Measurements from ENCODE around the gene FCRL6.

The FCRL6 gene

GRCh38 chr1:159802111-159802510 is at the start of gene FCRL6:
TSS of gene FCRL6 (plus strand) at chr1:159802360. CDS start at chr1:159802425, 65 bp downstream.
- DNase-seq = no peak

- no peak for DNase-seq
Measured at GRCh38 chr1:159753386-159753785, 48.8 kb upstream of the FCRL6 start.

GRCh38 chr1:159755451-159756007 is 46.6 kb upstream of the FCRL6 start:
- DNase-seq = no peak

- DNase-seq = peak; percentile 67
Measured at GRCh38 chr1:159756397-159756796, 45.8 kb upstream of the FCRL6 start.

- DNase-seq = no peak
Measured at GRCh38 chr1:159763686-159764085, 38.5 kb upstream of the FCRL6 start.

- no peak for DNase-seq
Measured at GRCh38 chr1:159765806-159766205, 36.4 kb upstream of the FCRL6 start.

- no peak for DNase-seq
Measured at GRCh38 chr1:159771127-159771895, 30.8 kb upstream of the FCRL6 start.

- DNase-seq = no peak
Measured at GRCh38 chr1:159774465-159774864, 27.7 kb upstream of the FCRL6 start.

GRCh38 chr1:159775716-159776115 is 26.4 kb upstream of the FCRL6 start:
- no peak for DNase-seq

GRCh38 chr1:159778266-159778665 is 23.9 kb upstream of the FCRL6 start:
- no peak for DNase-seq

- no peak for DNase-seq
Measured at GRCh38 chr1:159779403-159779851, 22.7 kb upstream of the FCRL6 start.

- peak; percentile 99 for DNase-seq
Measured at GRCh38 chr1:159780583-159781582, 21.3 kb upstream of the FCRL6 start, which contains the start of gene DUSP23. TSS of gene DUSP23 (plus strand) at chr1:159780962. CDS start at chr1:159781101, 139 bp downstream.

GRCh38 chr1:159781992-159782391 is 20.2 kb upstream of the FCRL6 start:
- no peak for DNase-seq

- DNase-seq = no peak
Measured at GRCh38 chr1:159783724-159784123, 18.4 kb upstream of the FCRL6 start.

- no peak for DNase-seq
Measured at GRCh38 chr1:159786465-159786864, 15.7 kb upstream of the FCRL6 start.

GRCh38 chr1:159786966-159787365 is 15.2 kb upstream of the FCRL6 start:
- no peak for DNase-seq

- DNase-seq = peak; percentile 44
Measured at GRCh38 chr1:159790237-159790917, 11.8 kb upstream of the FCRL6 start.

GRCh38 chr1:159791031-159791430 is 11.1 kb upstream of the FCRL6 start:
- DNase-seq = no peak

- DNase-seq = no peak
Measured at GRCh38 chr1:159791461-159791860, 10.7 kb upstream of the FCRL6 start.

GRCh38 chr1:159795534-159795933 is 6.6 kb upstream of the FCRL6 start:
- DNase-seq = no peak

GRCh38 chr1:159798893-159799292 is 3.3 kb upstream of the FCRL6 start:
- peak; percentile 79 for DNase-seq

GRCh38 chr1:159799446-159799985 is 2.6 kb upstream of the FCRL6 start:
- no peak for DNase-seq
